Keratinocyte (primary cell): ENCODE measurements around the gene CCN2. TPM values are rescaled to one million over a fixed set of nuclear protein-coding genes. Genes with fewer than 3 reads are reported as not detected.

Source experiments
- DNase-seq: peaks from one replicate; pipeline ENCODE4 v3.0.0-alpha.2; 2011; ENCODE audit warnings: low read depth, missing footprints, low spot score
- FAIRE-seq: peaks from 2 replicates; lab custom pipeline; 2011; peaks lifted over from hg19 to GRCh38; lab: Jason Lieb, UNC
- H2AFZ ChIP-seq: 2 replicates; pipeline ENCODE4 v1.6.0; 2012; ENCODE audit warnings: low read length, control low read depth, inconsistent platforms; ENCODE audit not compliant: control insufficient read depth
- H3K27ac ChIP-seq: 2 replicates; pipeline ENCODE4 v1.5.1; 2011; ENCODE audit warnings: low read length; ENCODE audit not compliant: control insufficient read depth, insufficient read depth
- H3K27me3 ChIP-seq: 3 replicates; pipeline ENCODE4 v1.6.0; 2011; ENCODE audit warnings: low read length; ENCODE audit not compliant: control insufficient read depth, insufficient read depth; ENCODE audit errors: extremely low read depth
- H3K36me3 ChIP-seq, 2 experiments: 2 replicates in 1 of 2; 3 replicates in 1 of 2; pipeline ENCODE4 v1.5.1; 2011; ENCODE audit warnings: low read length in 2 of 2, mild to moderate bottlenecking in 1 of 2; ENCODE audit not compliant: control insufficient read depth in 2 of 2, insufficient read depth in 2 of 2; ENCODE audit errors: extremely low read depth in 1 of 2
- H3K4me1 ChIP-seq: 3 replicates; pipeline ENCODE4 v1.5.1; 2011; ENCODE audit warnings: low read length; ENCODE audit not compliant: control insufficient read depth, insufficient read depth; ENCODE audit errors: extremely low read depth
- H3K4me2 ChIP-seq: 3 replicates; pipeline ENCODE4 v1.6.0; 2011; ENCODE audit warnings: low read depth, low read length; ENCODE audit not compliant: control insufficient read depth, insufficient read depth; ENCODE audit errors: extremely low read depth
- H3K4me3 ChIP-seq, 3 experiments: fragments of 200-600 bp in 1 of 3; sonication (generic) in 1 of 3; 2 replicates in 2 of 3; 3 replicates in 1 of 3; pipeline ENCODE4 v1.5.1; 2011 to 2016; ENCODE audit warnings: low read length in 3 of 3, mild to moderate bottlenecking in 3 of 3, control low read depth in 2 of 3, inconsistent platforms in 1 of 3, low read depth in 1 of 3, mixed read lengths in 1 of 3, mixed run types in 1 of 3, moderate library complexity in 1 of 3; ENCODE audit not compliant: control insufficient read depth in 2 of 3, insufficient read depth in 2 of 3; ENCODE audit errors: extremely low read depth in 1 of 3
- H3K79me2 ChIP-seq: 2 replicates; pipeline ENCODE4 v1.6.0; 2012; ENCODE audit warnings: low read length; ENCODE audit not compliant: control insufficient read depth, insufficient read depth
- H3K9ac ChIP-seq: 3 replicates; pipeline ENCODE4 v1.6.0; 2011; ENCODE audit warnings: low read length; ENCODE audit not compliant: control insufficient read depth, insufficient read depth; ENCODE audit errors: extremely low read depth
- H3K9me1 ChIP-seq: 3 replicates; pipeline ENCODE4 v1.6.0; 2011; ENCODE audit warnings: low read length; ENCODE audit not compliant: control insufficient read depth, insufficient read depth; ENCODE audit errors: extremely low read depth
- H3K9me3 ChIP-seq: 2 replicates; pipeline ENCODE4 v1.5.1; 2012; ENCODE audit warnings: low read depth, low read length; ENCODE audit not compliant: control insufficient read depth
- H4K20me1 ChIP-seq: 3 replicates; pipeline ENCODE4 v1.6.0; 2011; ENCODE audit warnings: low read length; ENCODE audit not compliant: control insufficient read depth, insufficient read depth; ENCODE audit errors: extremely low read depth
- EZH2 ChIP-seq: IDR thresholded peaks from one replicate; pipeline ENCODE4 v1.6.1; 2012; ENCODE audit warnings: inconsistent platforms, mild to moderate bottlenecking, low read length, moderate library complexity
- dilution Hi-C: fragments of 300-500 bp; cut with MboI; formaldehyde crosslinking; loops from one replicate; pipeline ENCODE4 v1.7.0; 2020; ENCODE audit warnings: low sequenced_read_pairs; ENCODE audit not compliant: extremely low pct_ligation_motif_present
- polyA plus RNA-seq, 5 experiments: library from polyadenylated mRNA; depleted of rRNA in 3 of 5; stranded (reverse) in 3 of 5; stranded (forward) in 1 of 5; unstranded in 1 of 5; fragments of >200 nt; gene quantifications; 1 replicate in 1 of 5; 2 replicates in 3 of 5; 3 replicates in 1 of 5; pipeline versions ENCODE4 v1.2.1 to v1.2.3, GENCODE V29; 2011 to 2012; ENCODE audit warnings: missing spikeins in 2 of 5, low read depth in 1 of 5, low replicate concordance in 1 of 5
- TF ChIP-seq, protein P1 (sequence below), 3 experiments: IDR thresholded peaks in 1 of 3; conservative IDR thresholded peaks in 1 of 3; optimal IDR thresholded peaks in 1 of 3; 2 replicates in 2 of 3; 3 replicates in 1 of 3; pipeline versions ENCODE3 to v1.5.1; 2011; ENCODE audit warnings: low read length in 3 of 3, mild to moderate bottlenecking in 3 of 3, moderate library complexity in 2 of 3, control low read depth in 1 of 3, inconsistent platforms in 1 of 3; ENCODE audit not compliant: insufficient read depth in 2 of 3; ENCODE audit errors: extremely low read depth in 1 of 3

Gene CCN2
- polyA plus RNA-seq, 1 donor (not counting 4 experiments of a cell fraction or from before 2014, with no cell fraction given) = 78.2 TPM

DNA sequence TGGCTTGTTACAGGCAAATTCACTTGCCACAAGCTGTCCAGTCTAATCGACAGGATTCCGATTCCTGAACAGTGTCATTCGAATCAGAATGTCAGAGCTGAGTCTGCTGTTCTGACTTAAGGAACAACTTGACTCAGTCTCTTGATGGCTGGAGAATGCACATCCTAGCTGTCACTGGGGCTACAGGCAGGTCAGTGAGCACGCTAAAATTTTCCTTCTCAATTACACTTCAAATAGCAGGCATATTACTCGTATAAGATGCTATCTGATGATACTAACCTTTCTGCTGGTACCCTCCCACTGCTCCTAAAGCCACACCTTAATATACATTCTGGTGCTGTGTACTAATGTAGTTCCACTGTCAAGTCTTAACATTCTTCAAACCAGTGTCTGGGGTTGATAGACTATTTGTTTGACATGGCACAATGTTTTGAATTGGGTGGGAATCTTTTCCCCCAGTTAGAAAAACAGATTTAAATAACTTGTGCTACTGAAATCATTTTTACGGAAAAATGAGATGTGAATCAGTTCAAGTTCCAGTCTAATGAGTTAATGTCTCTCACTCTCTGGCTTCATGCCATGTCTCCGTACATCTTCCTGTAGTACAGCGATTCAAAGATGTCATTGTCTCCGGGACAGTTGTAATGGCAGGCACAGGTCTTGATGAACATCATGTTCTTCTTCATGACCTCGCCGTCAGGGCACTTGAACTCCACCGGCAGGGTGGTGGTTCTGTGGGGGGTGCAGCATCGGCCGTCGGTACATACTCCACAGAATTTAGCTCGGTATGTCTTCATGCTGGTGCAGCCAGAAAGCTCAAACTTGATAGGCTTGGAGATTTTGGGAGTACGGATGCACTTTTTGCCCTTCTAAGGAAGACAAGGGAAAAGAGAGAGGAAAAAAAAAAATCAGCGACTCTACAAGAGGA is 2.2 kb downstream of the CCN2 start:
- H3K79me2 ChIP-seq = peaks cover 4% of the 10 kb centered on the region
- no peak overlapping the region for H2AFZ ChIP-seq
- H3K36me3 ChIP-seq = peaks cover 3 to 9% of the 10 kb centered on the region in 2 experiments
- no peaks in the 10 kb centered on the region for H3K9me3 ChIP-seq
- FAIRE-seq = peak; percentile 85
- no peak overlapping the region for H3K27ac ChIP-seq
- dilution Hi-C loops = no loop called here
- peak overlapping the region; percentile 88 for H3K4me2 ChIP-seq
- no peak overlapping the region for H3K9ac ChIP-seq
- no peak for DNase-seq
- peak overlapping the region; percentile 17 to 87 (median 83) for H3K4me3 ChIP-seq
- peaks cover 32% of the 10 kb centered on the region for H3K4me1 ChIP-seq
- no peaks in the 10 kb centered on the region for H3K27me3 ChIP-seq
- TF ChIP-seq, protein P1, sequence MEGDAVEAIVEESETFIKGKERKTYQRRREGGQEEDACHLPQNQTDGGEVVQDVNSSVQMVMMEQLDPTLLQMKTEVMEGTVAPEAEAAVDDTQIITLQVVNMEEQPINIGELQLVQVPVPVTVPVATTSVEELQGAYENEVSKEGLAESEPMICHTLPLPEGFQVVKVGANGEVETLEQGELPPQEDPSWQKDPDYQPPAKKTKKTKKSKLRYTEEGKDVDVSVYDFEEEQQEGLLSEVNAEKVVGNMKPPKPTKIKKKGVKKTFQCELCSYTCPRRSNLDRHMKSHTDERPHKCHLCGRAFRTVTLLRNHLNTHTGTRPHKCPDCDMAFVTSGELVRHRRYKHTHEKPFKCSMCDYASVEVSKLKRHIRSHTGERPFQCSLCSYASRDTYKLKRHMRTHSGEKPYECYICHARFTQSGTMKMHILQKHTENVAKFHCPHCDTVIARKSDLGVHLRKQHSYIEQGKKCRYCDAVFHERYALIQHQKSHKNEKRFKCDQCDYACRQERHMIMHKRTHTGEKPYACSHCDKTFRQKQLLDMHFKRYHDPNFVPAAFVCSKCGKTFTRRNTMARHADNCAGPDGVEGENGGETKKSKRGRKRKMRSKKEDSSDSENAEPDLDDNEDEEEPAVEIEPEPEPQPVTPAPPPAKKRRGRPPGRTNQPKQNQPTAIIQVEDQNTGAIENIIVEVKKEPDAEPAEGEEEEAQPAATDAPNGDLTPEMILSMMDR (optimal IDR thresholded peaks at IDR 0.05 in 1 of 3, IDR thresholded peaks at IDR 0.05 in 1 of 3, conservative IDR thresholded peaks at IDR 0.05 in 1 of 3; ENCODE audit: extremely low read depth in 1 of 3, insufficient read depth in 2 of 3, low read length in 3 of 3) = no peak
- no peak for TF ChIP-seq EZH2
- no peaks in the 10 kb centered on the region for H4K20me1 ChIP-seq
- no peaks in the 10 kb centered on the region for H3K9me1 ChIP-seq

GRCh38 chr6:131947986-131948661 is 3.0 kb downstream of the CCN2 start:
- Histone ChIP-seq H3K9me3 (no peaks in the 10 kb centered on the region), H3K4me2 (no peak overlapping the region), H4K20me1 (no peaks in the 10 kb centered on the region), H3K4me3 (no peak overlapping the region), H3K9ac (no peak overlapping the region), H3K27me3 (no peaks in the 10 kb centered on the region), H2AFZ (no peak overlapping the region), H3K79me2 (peaks cover 4% of the 10 kb centered on the region), H3K4me1 (peaks cover 29% of the 10 kb centered on the region), H3K36me3 (peaks cover 3 to 9% of the 10 kb centered on the region in 2 experiments), H3K9me1 (no peaks in the 10 kb centered on the region), H3K27ac (no peak overlapping the region)
- dilution Hi-C loops = no loop called here
- FAIRE-seq (no peak), DNase-seq (no peak)
- TF ChIP-seq EZH2 = no peak
- TF ChIP-seq, protein P1 (optimal IDR thresholded peaks at IDR 0.05 in 1 of 3, IDR thresholded peaks at IDR 0.05 in 1 of 3, conservative IDR thresholded peaks at IDR 0.05 in 1 of 3; ENCODE audit: extremely low read depth in 1 of 3, insufficient read depth in 2 of 3, low read length in 3 of 3) = no peak
